ENCODE data around the gene FBXO2.

DNA sequence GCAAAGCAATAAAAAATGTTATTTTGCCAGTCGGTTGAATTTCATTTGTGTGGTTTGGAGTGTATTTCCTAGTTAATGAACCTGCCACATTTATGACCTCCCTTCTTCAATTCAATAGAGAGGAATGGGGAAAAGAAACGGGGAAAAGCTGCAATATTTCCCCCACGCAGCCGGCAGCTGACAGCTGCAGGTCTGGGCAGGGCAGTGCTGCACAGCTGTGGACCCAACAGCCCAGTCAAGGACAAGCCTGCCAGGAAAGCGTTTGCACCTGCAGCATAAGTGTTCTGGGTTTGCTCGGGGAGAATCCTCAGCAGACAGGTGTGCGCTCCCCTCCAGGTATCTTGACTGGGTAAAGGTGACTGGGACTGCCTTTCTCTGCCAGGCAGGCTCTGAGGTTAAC lies 53.4 kb downstream of the FBXO2 start:
- no peak for TF ChIP-seq HDGF (IDR thresholded peaks at IDR 0.05; ENCODE audit: borderline replicate concordance)
- no peak for TF ChIP-seq ZNF384 (IDR thresholded peaks at IDR 0.05)
- no peak for TF ChIP-seq SP1 (IDR thresholded peaks at IDR 0.05)
- no peak for TF ChIP-seq BHLHE40 (IDR thresholded peaks at IDR 0.05; ENCODE audit: borderline replicate concordance)
- no peak for TF ChIP-seq SUZ12 (IDR thresholded peaks at IDR 0.05)
- TF ChIP-seq TARDBP (IDR thresholded peaks at IDR 0.05): no peak
- no peak for TF ChIP-seq L3MBTL2 (conservative IDR thresholded peaks at IDR 0.05)
- TF ChIP-seq FOXM1 (IDR thresholded peaks at IDR 0.05; ENCODE audit: borderline replicate concordance): no peak
- no peak for TF ChIP-seq ELF4 (IDR thresholded peaks at IDR 0.05)
- TF ChIP-seq FOXA1 (IDR thresholded peaks at IDR 0.05): no peak
- TF ChIP-seq NFRKB (IDR thresholded peaks at IDR 0.05): no peak
- TF ChIP-seq ARNT (IDR thresholded peaks at IDR 0.05): no peak
- TF ChIP-seq CTBP1 (IDR thresholded peaks at IDR 0.05; ENCODE audit: borderline replicate concordance): no peak
